ENCODE data around the gene IKZF1.

GRCh38 chr7:50382455-50382854 lies 77.9 kb downstream of the IKZF1 start:
- no peak for TF ChIP-seq ZFX (IDR thresholded peaks at IDR 0.05)
- no peak for TF ChIP-seq RAD21 (IDR thresholded peaks at IDR 0.05; ENCODE audit: low read depth)
- TF ChIP-seq CTCF (IDR thresholded peaks at IDR 0.05 in 2 of 3, conservative IDR thresholded peaks at IDR 0.05 in 1 of 3; ENCODE audit: borderline replicate concordance in 1 of 3, insufficient read depth in 1 of 3, low read depth in 2 of 3, low read length in 2 of 3): no peak
- no peak for TF ChIP-seq POLR2A (IDR thresholded peaks at IDR 0.05; ENCODE audit: borderline replicate concordance, extremely low read depth, insufficient read depth, insufficient read length)
- TF ChIP-seq JUND (IDR thresholded peaks at IDR 0.05): no peak
- no peak for TF ChIP-seq MAX (IDR thresholded peaks at IDR 0.05)
- no peak for TF ChIP-seq SP1 (IDR thresholded peaks at IDR 0.05; ENCODE audit: low read depth)
- TF ChIP-seq EZH2 (IDR thresholded peaks at IDR 0.05): no peak
